Inflammatory macrophage treated with lipopolysaccharide for 4 hours (primary cell): ENCODE measurements around the gene LAIR2.
A peak's percentile ranks its signal among the peaks of the same experiment; 100 is the strongest.
"Not testable (repeated sequence)": the region's sequence is repeated elsewhere in the genome, so short reads cannot be mapped to it uniquely, and the experiment has no call there.

Experiments
- DNase-seq: peaks from one replicate; pipeline ENCODE4 v3.0.0-alpha.2; 2020

Gene LAIR2

GRCh38 chr19:54493967-54494585 is 8.6 kb upstream of the LAIR2 start:
- peak; percentile 37 for DNase-seq

GRCh38 chr19:54495284-54495683 is 7.3 kb upstream of the LAIR2 start:
- DNase-seq: not testable (repeated sequence)

GRCh38 chr19:54497747-54498450 is 4.7 kb upstream of the LAIR2 start:
- DNase-seq: not testable (repeated sequence)

GRCh38 chr19:54498451-54498772 is 4.2 kb upstream of the LAIR2 start:
- peak; percentile 35 for DNase-seq

DNA sequence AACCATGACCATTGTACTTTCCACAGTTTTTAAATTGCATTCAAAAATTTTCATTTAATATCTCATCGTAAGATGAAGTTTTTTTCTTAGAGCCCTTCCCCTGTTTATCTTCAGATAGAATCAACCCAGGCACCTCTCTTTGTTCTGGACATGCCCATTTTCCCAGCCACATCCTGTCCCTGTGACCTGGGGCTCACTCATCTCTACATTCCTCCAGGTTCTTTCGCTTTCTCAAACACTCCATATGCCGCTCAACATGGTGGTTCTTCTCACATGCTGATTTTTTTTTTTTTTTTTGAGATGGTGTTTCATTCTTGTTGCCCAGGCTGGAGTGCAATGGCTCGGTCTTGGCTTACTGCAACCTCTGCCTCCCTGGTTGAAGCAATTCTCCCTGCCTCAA is 2.9 kb downstream of the LAIR2 start:
- not testable (repeated sequence) for DNase-seq

GRCh38 chr19:54506079-54506478 is 3.4 kb downstream of the LAIR2 start:
- no peak for DNase-seq

GRCh38 chr19:54507038-54507717 is 4.5 kb downstream of the LAIR2 start:
- not testable (repeated sequence) for DNase-seq

DNA sequence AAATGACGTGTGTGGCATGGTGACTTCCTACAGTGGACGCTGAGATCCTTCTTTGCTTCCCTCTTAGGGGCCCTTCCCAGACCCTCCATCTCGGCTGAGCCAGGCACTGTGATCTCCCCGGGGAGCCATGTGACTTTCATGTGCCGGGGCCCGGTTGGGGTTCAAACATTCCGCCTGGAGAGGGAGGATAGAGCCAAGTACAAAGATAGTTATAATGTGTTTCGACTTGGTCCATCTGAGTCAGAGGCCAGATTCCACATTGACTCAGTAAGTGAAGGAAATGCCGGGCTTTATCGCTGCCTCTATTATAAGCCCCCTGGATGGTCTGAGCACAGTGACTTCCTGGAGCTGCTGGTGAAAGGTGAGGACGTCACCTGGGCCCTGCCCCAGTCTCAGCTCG is 5.2 kb downstream of the LAIR2 start:
- no peak for DNase-seq

DNA sequence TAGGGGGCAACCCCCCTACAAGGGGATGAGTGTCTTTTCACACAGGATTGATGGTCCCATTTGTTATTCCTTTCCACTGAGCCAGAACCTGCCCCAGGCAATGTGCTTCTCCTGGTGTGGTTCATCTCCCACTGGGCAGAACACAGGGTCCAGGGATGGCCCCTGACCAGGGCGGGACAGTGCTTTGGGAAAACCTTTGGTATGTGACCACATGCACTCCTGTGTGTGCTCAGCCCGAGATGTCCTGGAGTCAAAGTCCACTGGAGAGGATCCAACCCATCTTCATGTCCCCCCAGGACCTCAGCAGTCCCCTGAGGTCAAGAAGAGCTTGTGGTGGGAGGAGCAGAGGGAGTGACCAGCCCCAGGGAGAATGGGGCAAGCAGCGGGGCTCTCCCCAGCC is 5.9 kb downstream of the LAIR2 start:
- DNase-seq: not testable (repeated sequence)

DNA sequence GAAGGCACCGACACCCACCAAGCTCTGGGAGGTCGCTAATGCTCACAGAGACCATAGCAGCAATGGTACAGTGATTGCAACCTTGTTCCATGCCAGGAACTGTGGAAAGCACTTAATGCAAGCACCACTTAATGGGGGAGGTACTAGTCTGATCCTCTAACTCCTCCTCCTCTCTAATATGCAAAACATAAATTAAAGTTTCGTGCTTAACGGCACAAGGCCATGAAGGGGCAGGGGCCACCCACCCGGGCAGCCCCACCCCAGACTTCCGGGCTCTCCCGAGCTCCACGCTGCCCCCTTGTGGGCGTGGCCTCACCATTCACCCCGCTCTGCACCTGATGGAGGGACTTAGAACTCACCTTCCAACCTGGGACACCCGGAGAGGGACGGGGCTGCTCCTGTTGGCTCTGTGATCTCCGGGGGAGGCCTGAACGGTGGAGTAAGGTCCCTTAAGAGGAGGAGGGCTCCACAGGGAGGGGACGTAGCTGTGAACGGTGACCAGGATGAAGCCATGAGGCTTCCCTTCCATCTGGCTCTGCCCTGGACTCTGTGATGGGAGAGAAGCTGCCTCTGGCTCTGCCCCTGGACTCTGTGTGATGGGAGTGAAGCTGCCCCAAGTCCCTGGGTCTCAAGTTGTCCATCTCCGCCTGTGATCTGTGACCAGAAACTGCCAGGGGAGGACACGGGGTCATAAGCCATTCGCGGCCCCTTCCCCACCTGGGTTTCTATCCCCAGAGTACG is 6.7 kb downstream of the LAIR2 start:
- not testable (repeated sequence) for DNase-seq

DNA sequence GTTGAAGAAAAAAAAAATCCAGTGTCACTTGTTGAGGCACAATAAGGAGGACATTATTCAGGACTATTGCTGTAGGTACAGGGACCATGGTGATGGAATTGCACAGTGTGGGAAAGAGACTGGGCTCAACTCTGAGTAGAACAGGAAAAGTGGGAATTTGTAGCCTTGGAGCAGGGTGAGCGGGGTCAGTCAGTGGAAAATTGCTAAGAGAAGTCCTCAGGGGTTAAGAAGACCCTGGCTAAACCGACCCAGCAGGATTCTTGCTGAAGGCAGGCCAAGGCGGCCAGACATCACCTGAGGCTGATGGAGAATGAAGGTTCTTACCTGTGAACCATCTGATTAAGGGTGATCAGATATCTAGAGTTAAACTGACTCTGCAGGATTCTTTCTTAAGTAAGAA is 12.5 kb downstream of the LAIR2 start:
- DNase-seq: no peak

- peak; percentile 70 for DNase-seq
Observed at GRCh38 chr19:54517483-54517882, 14.9 kb downstream of the LAIR2 start.

DNA sequence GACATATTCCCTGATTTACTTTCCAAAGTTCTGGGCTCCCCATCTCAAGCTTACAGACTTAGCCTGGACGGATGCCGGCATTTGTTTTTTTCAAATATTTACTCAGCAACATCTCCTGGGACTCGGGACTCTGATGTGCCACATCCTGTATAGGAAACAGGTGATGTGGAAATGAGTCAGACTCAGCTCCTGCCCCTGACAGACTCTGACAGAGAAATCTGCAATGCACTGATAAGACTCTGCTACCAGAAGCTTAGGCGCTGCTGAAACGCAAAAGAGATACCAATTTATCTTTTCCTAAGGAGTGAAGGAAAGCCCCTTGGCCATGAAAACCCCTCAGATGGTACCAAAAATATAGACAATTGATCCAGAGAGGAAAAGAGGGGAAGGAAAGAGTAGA is 16.2 kb downstream of the LAIR2 start:
- DNase-seq: no peak

GRCh38 chr19:54521022-54521859 is 18.6 kb downstream of the LAIR2 start:
- peak; percentile 25 for DNase-seq

DNA sequence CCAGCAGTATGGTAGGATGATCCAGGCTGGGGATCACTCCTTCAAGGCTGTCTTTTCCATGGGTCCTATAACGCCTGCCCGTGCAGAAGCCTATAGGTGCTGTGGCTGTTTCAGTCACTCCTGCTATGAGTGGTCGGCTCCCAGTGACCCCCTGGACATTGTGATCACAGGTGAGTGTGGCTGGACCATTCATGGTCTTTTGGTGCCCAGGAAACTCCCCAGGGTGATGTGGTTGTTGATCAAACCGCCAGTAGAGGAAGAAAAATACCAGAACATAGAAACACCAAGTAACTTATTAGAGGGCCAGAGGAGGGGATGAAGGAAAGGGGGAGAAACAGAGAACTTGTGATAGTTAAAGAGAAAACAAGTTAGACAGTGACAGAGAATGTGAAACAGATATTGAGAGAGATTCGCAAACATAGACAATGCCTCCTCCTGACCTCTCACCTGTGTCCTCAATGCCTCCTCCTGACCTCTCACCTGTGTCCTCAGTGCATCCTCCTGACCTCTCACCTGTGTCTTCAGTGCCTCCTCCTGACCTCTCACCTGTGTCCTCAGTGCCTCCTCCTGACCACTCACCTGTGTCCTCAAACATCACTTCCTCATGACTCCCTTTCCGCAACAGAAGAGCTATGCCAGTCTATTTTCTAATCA is 19.4 kb downstream of the LAIR2 start:
- no peak for DNase-seq

DNA sequence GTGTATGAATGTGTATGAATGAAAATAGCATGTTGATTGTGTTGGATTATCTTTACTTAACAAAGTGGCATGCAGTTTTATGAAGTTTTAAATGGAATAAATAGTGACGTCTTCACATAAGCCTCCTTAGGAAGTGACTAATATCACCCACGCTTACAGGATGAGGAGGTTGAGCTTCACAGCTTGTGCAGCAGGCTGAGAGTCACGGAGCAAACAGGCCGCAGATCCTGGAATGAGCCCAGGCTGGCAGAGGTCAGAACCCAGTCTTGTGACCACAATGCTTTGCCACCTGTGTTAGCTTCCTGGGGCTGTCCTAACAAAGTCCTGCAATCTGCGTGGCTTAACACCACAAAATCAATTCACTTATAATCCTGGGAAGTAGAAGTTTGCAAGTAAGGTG is 20.8 kb downstream of the LAIR2 start:
- peak; percentile 85 for DNase-seq

- DNase-seq: no peak
Observed at GRCh38 chr19:54525636-54526035, 23.0 kb downstream of the LAIR2 start.

- DNase-seq: no peak
Observed at GRCh38 chr19:54526972-54527371, 24.3 kb downstream of the LAIR2 start.

- DNase-seq: no peak
Observed at GRCh38 chr19:54530866-54531265, 28.2 kb downstream of the LAIR2 start.

DNA sequence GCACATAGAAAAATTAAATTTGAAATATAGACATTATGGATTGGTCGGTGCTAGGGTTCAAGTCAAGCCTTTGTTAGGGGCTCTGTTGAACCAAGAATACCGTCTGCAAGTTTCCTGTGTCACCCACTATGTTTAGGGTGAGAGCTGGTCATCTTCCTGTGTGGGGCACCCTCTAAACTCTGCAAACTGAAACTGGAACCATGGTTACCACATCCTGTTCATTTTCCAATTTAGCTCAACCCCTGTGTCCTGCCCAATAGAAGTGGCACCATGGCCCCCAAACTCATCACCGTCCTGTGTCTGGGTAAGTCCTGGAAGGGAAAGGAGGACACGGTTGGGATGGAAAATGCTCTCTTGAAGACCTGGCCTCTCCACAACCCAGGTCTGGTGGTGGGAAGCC is 29.9 kb downstream of the LAIR2 start:
- DNase-seq: peak; percentile 60

DNA sequence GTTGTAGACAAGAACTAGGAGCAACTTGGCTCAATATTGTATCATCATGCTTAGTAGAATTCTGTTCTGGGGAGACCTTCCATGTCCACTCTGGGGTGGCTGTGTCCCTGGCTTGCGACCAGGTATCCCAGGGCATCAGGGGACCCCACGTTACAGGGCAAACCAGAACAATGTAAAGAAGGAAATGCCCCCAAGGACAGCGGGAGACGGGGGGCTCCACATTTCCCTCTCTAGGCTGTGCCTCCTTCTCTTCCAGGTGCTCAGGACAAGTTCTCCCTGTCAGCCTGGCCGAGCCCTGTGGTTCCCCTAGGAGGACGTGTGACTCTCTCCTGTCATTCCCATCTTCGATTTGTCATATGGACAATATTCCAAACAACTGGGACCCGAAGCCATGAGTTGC is 30.8 kb downstream of the LAIR2 start:
- DNase-seq: no peak

DNA sequence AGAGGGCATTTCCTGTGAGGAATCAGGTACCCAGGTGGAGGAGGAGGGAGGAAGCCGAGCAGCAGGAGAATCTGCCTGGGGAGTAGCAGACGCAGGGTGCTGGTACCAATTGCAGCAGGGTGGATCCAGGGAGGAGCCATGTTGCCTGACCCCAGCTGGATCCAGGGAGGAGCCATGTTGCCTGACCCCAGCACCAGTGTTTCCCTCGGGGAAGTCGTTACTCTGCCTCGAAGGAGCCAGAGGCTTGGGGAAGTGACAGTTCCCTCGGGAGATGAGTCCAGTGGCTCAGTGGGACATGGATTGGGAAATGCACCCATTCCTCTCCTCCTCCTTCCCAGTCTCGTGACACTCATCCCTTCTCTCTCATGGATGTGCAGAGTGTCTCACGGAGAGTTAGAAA is 31.5 kb downstream of the LAIR2 start:
- no peak for DNase-seq
